ENCODE data around the gene KIF2A. TPM values are rescaled to one million over a fixed set of nuclear protein-coding genes. Genes with fewer than 3 reads are reported as not detected.

The KIF2A gene
- total RNA-seq, 2 donors from 2014 or later = 10.3 to 16.3 TPM

GRCh38 chr5:62372600-62372999 lies 66.6 kb downstream of the KIF2A start:
- Histone ChIP-seq H3K9me3 (no peaks in the 10 kb centered on the region), H3K27me3 (no peaks in the 10 kb centered on the region), H3K27ac (no peak overlapping the region), H3K4me3 (no peak overlapping the region), H3K36me3 (peaks cover 38% of the 10 kb centered on the region), H3K4me1 (no peaks in the 10 kb centered on the region)
- DNase-seq (ENCODE audit: low spot score) = no peak
- TF ChIP-seq CTCF (IDR thresholded peaks at IDR 0.05) = no peak

- Histone ChIP-seq H3K4me3 (no peak overlapping the region), H3K27me3 (no peaks in the 10 kb centered on the region), H3K9me3 (no peaks in the 10 kb centered on the region), H3K4me1 (no peaks in the 10 kb centered on the region), H3K27ac (no peak overlapping the region), H3K36me3 (peaks cover 38% of the 10 kb centered on the region)
- no peak for TF ChIP-seq CTCF (IDR thresholded peaks at IDR 0.05)
- no peak for DNase-seq (ENCODE audit: low spot score)
These were observed 67.4 kb downstream of the KIF2A start for GRCh38 chr5:62373382-62373781.

- Histone ChIP-seq H3K27ac (no peak overlapping the region), H3K4me3 (no peak overlapping the region), H3K36me3 (peaks cover 36% of the 10 kb centered on the region), H3K4me1 (no peaks in the 10 kb centered on the region), H3K27me3 (no peaks in the 10 kb centered on the region), H3K9me3 (no peaks in the 10 kb centered on the region)
- TF ChIP-seq CTCF (IDR thresholded peaks at IDR 0.05) = no peak
- DNase-seq (ENCODE audit: low spot score) = no peak
These were observed 68.1 kb downstream of the KIF2A start for GRCh38 chr5:62374090-62374489.

- no peaks in the 10 kb centered on the region for H3K4me1 ChIP-seq
- no peak overlapping the region for H3K27ac ChIP-seq
- no peak for TF ChIP-seq CTCF (IDR thresholded peaks at IDR 0.05)
- peaks cover 32% of the 10 kb centered on the region for H3K36me3 ChIP-seq
- H3K27me3 ChIP-seq = no peaks in the 10 kb centered on the region
- H3K9me3 ChIP-seq = no peaks in the 10 kb centered on the region
- no peak overlapping the region for H3K4me3 ChIP-seq
- DNase-seq (ENCODE audit: low spot score) = no peak
These were observed 69.6 kb downstream of the KIF2A start for GRCh38 chr5:62375627-62376026.

- no peak overlapping the region for H3K4me3 ChIP-seq
- H3K36me3 ChIP-seq = peaks cover 37% of the 10 kb centered on the region
- DNase-seq (ENCODE audit: low spot score) = no peak
- H3K27me3 ChIP-seq = no peaks in the 10 kb centered on the region
- H3K9me3 ChIP-seq = no peaks in the 10 kb centered on the region
- no peak overlapping the region for H3K27ac ChIP-seq
- no peaks in the 10 kb centered on the region for H3K4me1 ChIP-seq
- TF ChIP-seq CTCF (IDR thresholded peaks at IDR 0.05) = no peak
These were observed 70.1 kb downstream of the KIF2A start for GRCh38 chr5:62376064-62376463.

- TF ChIP-seq CTCF (IDR thresholded peaks at IDR 0.05) = no peak
- peaks cover 0 to 15% of the 10 kb centered on the region in 2 donors for H3K4me1 ChIP-seq
- no peak for DNase-seq (ENCODE audit: low spot score)
- H3K27me3 ChIP-seq = no peaks in the 10 kb centered on the region
- H3K27ac ChIP-seq = no peak overlapping the region
- no peaks in the 10 kb centered on the region for H3K9me3 ChIP-seq
- H3K36me3 ChIP-seq = peaks cover 51% of the 10 kb centered on the region
- H3K4me3 ChIP-seq = no peak overlapping the region
These were observed 79.1 kb downstream of the KIF2A start for GRCh38 chr5:62385131-62385530.

All from right atrium auricular region (tissue), 2 donors.